HEK293 (cell line): ENCODE data around the gene CDO1.

Experiments
- CTCF ChIA-PET: fragments of 350-600 bp; formaldehyde crosslinking; extraction: SDS; loops from one replicate; lab custom pipeline; 2021; ENCODE audit warnings: antibody characterized with exemption; lab: Yijun Ruan, JAX
- POLR2A ChIA-PET: fragments of 300-600 bp; formaldehyde crosslinking; extraction: SDS; loops from one replicate; lab custom pipeline; 2020; ENCODE audit warnings: antibody characterized with exemption, inconsistent platforms; lab: Yijun Ruan, JAX
- H3K27ac ChIP-seq: fragments of 200-500 bp; sonication (Bioruptor generic); 2 replicates; pipeline ENCODE4 v1.5.1; 2014; ENCODE audit warnings: low read depth, low read length, control low read depth, inconsistent platforms; ENCODE audit errors: extremely low read depth
- H3K36me3 ChIP-seq, 2 experiments: fragments of 200-500 bp in 1 of 2; sonication (Bioruptor generic) in 1 of 2; 1 replicate in 1 of 2; 2 replicates in 1 of 2; pipeline ENCODE4 v1.5.1; 2014 to 2017; ENCODE audit warnings: inconsistent platforms in 2 of 2, low read length in 2 of 2; ENCODE audit not compliant: control insufficient read depth in 2 of 2, insufficient read depth in 1 of 2
- H3K4me1 ChIP-seq: fragments of 200-500 bp; sonication (Bioruptor generic); 2 replicates; pipeline ENCODE4 v1.5.1; 2014; ENCODE audit warnings: mild to moderate bottlenecking, low read length, inconsistent platforms; ENCODE audit not compliant: control insufficient read depth, insufficient read depth
- H3K4me3 ChIP-seq: 2 replicates; pipeline ENCODE4 v1.5.1; 2011; ENCODE audit warnings: low read depth, mild to moderate bottlenecking, control low read depth, low read length, moderate library complexity
- H3K9me3 ChIP-seq: fragments of 200-500 bp; sonication (Bioruptor generic); 2 replicates; pipeline ENCODE4 v1.5.1; 2014; ENCODE audit warnings: low read depth, low read length, inconsistent platforms; ENCODE audit not compliant: control insufficient read depth, insufficient read depth
- RBAK ChIP-seq: fragments of 450-650 bp; formaldehyde crosslinking; IDR thresholded peaks from 2 replicates; pipeline ENCODE4 v1.5.1; 2016; ENCODE audit warnings: missing biosample characterization, missing genetic modification characterization
- SALL2 ChIP-seq: fragments of 450-650 bp; formaldehyde crosslinking; IDR thresholded peaks from 2 replicates; pipeline ENCODE4 v1.5.0; 2017; ENCODE audit warnings: missing biosample characterization, mild to moderate bottlenecking, missing genetic modification characterization, borderline replicate concordance
- SP3 ChIP-seq: fragments of 450-650 bp; formaldehyde crosslinking; IDR thresholded peaks from 2 replicates; pipeline ENCODE4 v1.5.1; 2016; ENCODE audit warnings: missing biosample characterization, missing genetic modification characterization
- ZBTB20 ChIP-seq: fragments of 450-650 bp; formaldehyde crosslinking; IDR thresholded peaks from 2 replicates; pipeline ENCODE4 v1.5.1; 2016; ENCODE audit warnings: missing biosample characterization, missing genetic modification characterization
- ZNF140 ChIP-seq: fragments of 450-650 bp; formaldehyde crosslinking; IDR thresholded peaks from 2 replicates; pipeline ENCODE4 v1.5.1; 2016; ENCODE audit warnings: missing biosample characterization, missing genetic modification characterization
- ZNF174 ChIP-seq: fragments of 450-650 bp; formaldehyde crosslinking; IDR thresholded peaks from 2 replicates; pipeline ENCODE4 v1.5.0; 2017; ENCODE audit warnings: missing biosample characterization, mild to moderate bottlenecking, missing genetic modification characterization
- ZNF76 ChIP-seq: fragments of 450-650 bp; formaldehyde crosslinking; IDR thresholded peaks from 2 replicates; pipeline ENCODE4; 2016; ENCODE audit warnings: low read depth, missing biosample characterization, missing genetic modification characterization, borderline replicate concordance
- ZNF791 ChIP-seq: fragments of 450-650 bp; formaldehyde crosslinking; IDR thresholded peaks from 2 replicates; pipeline ENCODE4 v1.5.1; 2016; ENCODE audit warnings: missing biosample characterization, missing genetic modification characterization
- TF ChIP-seq, protein P1 (sequence below): fragments of 450-650 bp; formaldehyde crosslinking; IDR thresholded peaks from 2 replicates; pipeline ENCODE4 v1.5.1; 2016; ENCODE audit warnings: missing biosample characterization, missing genetic modification characterization, borderline replicate concordance
- TF ChIP-seq, protein P2 (sequence below): fragments of 450-650 bp; formaldehyde crosslinking; IDR thresholded peaks from 2 replicates; pipeline ENCODE4 v1.5.1; 2016; ENCODE audit warnings: missing biosample characterization, missing genetic modification characterization
- TF ChIP-seq, protein P3 (sequence below): fragments of 450-650 bp; IDR thresholded peaks from 2 replicates; pipeline ENCODE4 v1.5.1; 2018; ENCODE audit warnings: missing biosample characterization, mild to moderate bottlenecking, missing genetic modification characterization
- TF ChIP-seq, protein P4 (sequence below): fragments of 450-650 bp; IDR thresholded peaks from 2 replicates; pipeline ENCODE4 v1.5.1; 2018; ENCODE audit warnings: missing biosample characterization, missing genetic modification characterization
- TF ChIP-seq, protein P5 (sequence below): fragments of 450-650 bp; formaldehyde crosslinking; optimal IDR thresholded peaks from 2 replicates; pipeline ENCODE3; 2016; ENCODE audit warnings: missing biosample characterization, mild to moderate bottlenecking, missing genetic modification characterization
- TF ChIP-seq, protein P6 (sequence below): fragments of 450-650 bp; formaldehyde crosslinking; IDR thresholded peaks from 2 replicates; pipeline ENCODE4 v1.5.0; 2017; ENCODE audit warnings: missing biosample characterization, missing genetic modification characterization, borderline replicate concordance

The CDO1 gene

DNA sequence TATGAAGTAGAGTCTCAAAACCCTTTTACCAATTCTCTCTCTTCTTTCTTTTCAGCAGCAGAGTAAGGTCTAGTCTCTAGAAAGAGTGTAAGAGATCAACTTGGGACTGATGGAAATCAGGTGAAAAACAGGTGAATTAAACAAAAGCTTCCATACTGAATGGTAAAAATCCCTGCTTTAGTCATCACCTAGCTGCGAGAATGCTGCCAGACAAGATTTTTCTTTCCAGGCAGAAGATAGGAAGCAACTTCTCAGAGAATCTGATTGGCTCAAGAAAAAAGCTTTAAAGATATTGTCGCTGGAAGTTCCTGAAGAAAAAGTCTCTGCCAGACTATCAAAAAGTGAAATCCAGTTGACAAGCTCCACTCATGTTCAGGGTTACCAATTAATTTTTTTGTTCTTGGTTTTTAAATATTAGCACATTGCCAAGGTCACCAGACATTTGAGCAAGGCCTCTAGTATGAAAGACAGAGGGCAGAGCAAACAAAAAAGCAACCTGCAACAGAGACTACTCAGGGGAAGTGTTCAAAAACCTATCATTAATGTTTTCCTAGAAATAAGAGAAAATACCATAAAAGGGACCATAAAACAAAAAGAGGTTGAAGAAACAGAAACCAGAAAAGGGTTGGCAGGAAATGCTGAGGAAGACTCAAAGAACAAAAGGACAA, 9.3 kb downstream of the CDO1 start (continued):
- TF ChIP-seq, protein P1, sequence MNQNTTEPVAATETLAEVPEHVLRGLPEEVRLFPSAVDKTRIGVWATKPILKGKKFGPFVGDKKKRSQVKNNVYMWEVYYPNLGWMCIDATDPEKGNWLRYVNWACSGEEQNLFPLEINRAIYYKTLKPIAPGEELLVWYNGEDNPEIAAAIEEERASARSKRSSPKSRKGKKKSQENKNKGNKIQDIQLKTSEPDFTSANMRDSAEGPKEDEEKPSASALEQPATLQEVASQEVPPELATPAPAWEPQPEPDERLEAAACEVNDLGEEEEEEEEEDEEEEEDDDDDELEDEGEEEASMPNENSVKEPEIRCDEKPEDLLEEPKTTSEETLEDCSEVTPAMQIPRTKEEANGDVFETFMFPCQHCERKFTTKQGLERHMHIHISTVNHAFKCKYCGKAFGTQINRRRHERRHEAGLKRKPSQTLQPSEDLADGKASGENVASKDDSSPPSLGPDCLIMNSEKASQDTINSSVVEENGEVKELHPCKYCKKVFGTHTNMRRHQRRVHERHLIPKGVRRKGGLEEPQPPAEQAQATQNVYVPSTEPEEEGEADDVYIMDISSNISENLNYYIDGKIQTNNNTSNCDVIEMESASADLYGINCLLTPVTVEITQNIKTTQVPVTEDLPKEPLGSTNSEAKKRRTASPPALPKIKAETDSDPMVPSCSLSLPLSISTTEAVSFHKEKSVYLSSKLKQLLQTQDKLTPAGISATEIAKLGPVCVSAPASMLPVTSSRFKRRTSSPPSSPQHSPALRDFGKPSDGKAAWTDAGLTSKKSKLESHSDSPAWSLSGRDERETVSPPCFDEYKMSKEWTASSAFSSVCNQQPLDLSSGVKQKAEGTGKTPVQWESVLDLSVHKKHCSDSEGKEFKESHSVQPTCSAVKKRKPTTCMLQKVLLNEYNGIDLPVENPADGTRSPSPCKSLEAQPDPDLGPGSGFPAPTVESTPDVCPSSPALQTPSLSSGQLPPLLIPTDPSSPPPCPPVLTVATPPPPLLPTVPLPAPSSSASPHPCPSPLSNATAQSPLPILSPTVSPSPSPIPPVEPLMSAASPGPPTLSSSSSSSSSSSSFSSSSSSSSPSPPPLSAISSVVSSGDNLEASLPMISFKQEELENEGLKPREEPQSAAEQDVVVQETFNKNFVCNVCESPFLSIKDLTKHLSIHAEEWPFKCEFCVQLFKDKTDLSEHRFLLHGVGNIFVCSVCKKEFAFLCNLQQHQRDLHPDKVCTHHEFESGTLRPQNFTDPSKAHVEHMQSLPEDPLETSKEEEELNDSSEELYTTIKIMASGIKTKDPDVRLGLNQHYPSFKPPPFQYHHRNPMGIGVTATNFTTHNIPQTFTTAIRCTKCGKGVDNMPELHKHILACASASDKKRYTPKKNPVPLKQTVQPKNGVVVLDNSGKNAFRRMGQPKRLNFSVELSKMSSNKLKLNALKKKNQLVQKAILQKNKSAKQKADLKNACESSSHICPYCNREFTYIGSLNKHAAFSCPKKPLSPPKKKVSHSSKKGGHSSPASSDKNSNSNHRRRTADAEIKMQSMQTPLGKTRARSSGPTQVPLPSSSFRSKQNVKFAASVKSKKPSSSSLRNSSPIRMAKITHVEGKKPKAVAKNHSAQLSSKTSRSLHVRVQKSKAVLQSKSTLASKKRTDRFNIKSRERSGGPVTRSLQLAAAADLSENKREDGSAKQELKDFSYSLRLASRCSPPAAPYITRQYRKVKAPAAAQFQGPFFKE (tag by site-specific recombination): no peak
- TF ChIP-seq SP3 (tag by site-specific recombination): no peak
- TF ChIP-seq ZNF791 (tag by site-specific recombination): no peak
- TF ChIP-seq ZNF76 (tag by site-specific recombination): no peak
- no peak for TF ChIP-seq ZBTB20 (tag by site-specific recombination)
- TF ChIP-seq, protein P2, sequence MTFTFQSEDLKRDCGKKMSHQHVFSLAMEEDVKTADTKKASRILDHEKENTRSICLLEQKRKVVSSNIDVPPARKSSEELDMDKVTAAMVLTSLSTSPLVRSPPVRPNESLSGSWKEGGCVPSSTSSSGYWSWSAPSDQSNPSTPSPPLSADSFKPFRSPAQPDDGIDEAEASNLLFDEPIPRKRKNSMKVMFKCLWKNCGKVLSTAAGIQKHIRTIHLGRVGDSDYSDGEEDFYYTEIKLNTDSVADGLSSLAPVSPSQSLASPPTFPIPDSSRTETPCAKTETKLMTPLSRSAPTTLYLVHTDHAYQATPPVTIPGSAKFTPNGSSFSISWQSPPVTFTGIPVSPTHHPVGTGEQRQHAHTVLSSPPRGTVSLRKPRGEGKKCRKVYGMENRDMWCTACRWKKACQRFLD (tag by site-specific recombination): no peak
- TF ChIP-seq ZNF174: no peak
- no peak for TF ChIP-seq SALL2 (tag by site-specific recombination)
- TF ChIP-seq, protein P3, sequence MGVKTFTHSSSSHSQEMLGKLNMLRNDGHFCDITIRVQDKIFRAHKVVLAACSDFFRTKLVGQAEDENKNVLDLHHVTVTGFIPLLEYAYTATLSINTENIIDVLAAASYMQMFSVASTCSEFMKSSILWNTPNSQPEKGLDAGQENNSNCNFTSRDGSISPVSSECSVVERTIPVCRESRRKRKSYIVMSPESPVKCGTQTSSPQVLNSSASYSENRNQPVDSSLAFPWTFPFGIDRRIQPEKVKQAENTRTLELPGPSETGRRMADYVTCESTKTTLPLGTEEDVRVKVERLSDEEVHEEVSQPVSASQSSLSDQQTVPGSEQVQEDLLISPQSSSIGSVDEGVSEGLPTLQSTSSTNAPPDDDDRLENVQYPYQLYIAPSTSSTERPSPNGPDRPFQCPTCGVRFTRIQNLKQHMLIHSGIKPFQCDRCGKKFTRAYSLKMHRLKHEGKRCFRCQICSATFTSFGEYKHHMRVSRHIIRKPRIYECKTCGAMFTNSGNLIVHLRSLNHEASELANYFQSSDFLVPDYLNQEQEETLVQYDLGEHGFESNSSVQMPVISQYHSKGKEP (tag by site-specific recombination): no peak
- no peak for TF ChIP-seq RBAK
- TF ChIP-seq, protein P4, sequence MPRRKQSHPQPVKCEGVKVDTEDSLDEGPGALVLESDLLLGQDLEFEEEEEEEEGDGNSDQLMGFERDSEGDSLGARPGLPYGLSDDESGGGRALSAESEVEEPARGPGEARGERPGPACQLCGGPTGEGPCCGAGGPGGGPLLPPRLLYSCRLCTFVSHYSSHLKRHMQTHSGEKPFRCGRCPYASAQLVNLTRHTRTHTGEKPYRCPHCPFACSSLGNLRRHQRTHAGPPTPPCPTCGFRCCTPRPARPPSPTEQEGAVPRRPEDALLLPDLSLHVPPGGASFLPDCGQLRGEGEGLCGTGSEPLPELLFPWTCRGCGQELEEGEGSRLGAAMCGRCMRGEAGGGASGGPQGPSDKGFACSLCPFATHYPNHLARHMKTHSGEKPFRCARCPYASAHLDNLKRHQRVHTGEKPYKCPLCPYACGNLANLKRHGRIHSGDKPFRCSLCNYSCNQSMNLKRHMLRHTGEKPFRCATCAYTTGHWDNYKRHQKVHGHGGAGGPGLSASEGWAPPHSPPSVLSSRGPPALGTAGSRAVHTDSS (tag by site-specific recombination): no peak
- TF ChIP-seq, protein P5, sequence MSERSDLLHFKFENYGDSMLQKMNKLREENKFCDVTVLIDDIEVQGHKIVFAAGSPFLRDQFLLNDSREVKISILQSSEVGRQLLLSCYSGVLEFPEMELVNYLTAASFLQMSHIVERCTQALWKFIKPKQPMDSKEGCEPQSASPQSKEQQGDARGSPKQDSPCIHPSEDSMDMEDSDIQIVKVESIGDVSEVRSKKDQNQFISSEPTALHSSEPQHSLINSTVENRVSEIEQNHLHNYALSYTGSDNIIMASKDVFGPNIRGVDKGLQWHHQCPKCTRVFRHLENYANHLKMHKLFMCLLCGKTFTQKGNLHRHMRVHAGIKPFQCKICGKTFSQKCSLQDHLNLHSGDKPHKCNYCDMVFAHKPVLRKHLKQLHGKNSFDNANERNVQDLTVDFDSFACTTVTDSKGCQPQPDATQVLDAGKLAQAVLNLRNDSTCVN (tag by site-specific recombination): no peak
- TF ChIP-seq ZNF140 (tag by site-specific recombination): no peak

DNA sequence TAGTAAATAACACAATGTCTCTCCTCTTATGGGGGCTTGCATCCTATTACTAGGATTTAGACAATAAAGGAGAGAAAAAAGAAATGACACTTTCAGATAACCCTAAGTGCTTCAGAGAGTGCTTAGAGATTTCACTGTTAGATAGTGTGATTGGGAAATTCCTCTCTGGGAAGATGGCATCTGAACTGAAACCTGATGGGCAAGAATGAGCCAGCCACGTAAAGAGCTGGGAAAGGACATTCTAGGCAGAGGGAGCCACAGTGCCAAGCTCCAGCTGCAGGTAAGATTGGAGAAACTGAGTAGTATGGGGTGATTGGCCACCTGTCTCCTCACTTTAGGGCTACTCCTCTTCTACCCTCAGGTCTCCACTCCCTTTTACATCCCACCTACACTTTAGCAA, 14.5 kb downstream of the CDO1 start:
- H3K36me3 ChIP-seq: peaks cover 0 to 11% of the 10 kb centered on the region in 2 experiments; a peak in 1 of 3 replicates
- TF ChIP-seq, protein P6, sequence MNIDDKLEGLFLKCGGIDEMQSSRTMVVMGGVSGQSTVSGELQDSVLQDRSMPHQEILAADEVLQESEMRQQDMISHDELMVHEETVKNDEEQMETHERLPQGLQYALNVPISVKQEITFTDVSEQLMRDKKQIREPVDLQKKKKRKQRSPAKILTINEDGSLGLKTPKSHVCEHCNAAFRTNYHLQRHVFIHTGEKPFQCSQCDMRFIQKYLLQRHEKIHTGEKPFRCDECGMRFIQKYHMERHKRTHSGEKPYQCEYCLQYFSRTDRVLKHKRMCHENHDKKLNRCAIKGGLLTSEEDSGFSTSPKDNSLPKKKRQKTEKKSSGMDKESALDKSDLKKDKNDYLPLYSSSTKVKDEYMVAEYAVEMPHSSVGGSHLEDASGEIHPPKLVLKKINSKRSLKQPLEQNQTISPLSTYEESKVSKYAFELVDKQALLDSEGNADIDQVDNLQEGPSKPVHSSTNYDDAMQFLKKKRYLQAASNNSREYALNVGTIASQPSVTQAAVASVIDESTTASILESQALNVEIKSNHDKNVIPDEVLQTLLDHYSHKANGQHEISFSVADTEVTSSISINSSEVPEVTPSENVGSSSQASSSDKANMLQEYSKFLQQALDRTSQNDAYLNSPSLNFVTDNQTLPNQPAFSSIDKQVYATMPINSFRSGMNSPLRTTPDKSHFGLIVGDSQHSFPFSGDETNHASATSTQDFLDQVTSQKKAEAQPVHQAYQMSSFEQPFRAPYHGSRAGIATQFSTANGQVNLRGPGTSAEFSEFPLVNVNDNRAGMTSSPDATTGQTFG (tag by site-specific recombination): no peak
- TF ChIP-seq, protein P1 (tag by site-specific recombination): no peak
- POLR2A ChIA-PET: no interaction called here
- H3K27ac ChIP-seq: no peak overlapping the region
- H3K4me3 ChIP-seq: no peak overlapping the region
- CTCF ChIA-PET: no interaction called here
- H3K4me1 ChIP-seq: no peaks in the 10 kb centered on the region
- no peaks in the 10 kb centered on the region for H3K9me3 ChIP-seq
